H1 (cell line): ENCODE results near the gene KANTR. TPM values are rescaled to one million over a fixed set of nuclear protein-coding genes. Genes with fewer than 3 reads are reported as not detected.

Experiments used
- CTCF ChIA-PET: fragments of 300-600 bp; sonication (Branson Sonifier 250); formaldehyde crosslinking; loops from one replicate; lab custom pipeline; 2021; ENCODE audit not compliant: partially characterized antibody; lab: Charles Lee
- POLR2A ChIA-PET: fragments of 300-600 bp; sonication (Branson Sonifier 250); formaldehyde crosslinking; loops from one replicate; lab custom pipeline; 2021; ENCODE audit warnings: inconsistent platforms; ENCODE audit not compliant: partially characterized antibody; lab: Charles Lee
- DNase-seq, 2 experiments: peaks; one replicate each; pipeline versions ENCODE4 v3.0.0 to v3.0.0-alpha.2; 2010 to 2022; ENCODE audit warnings: low spot score in 2 of 2, low read depth in 1 of 2, mixed read lengths in 1 of 2
- FAIRE-seq: peaks from 2 replicates; lab custom pipeline; 2011; peaks lifted over from hg19 to GRCh38; lab: Jason Lieb, UNC
- H2AFZ ChIP-seq: 2 replicates; pipeline ENCODE4 v1.8.1; 2012; ENCODE audit warnings: low read length, inconsistent platforms
- H2AK5ac ChIP-seq: 2 replicates; pipeline ENCODE4 v1.6.1; 2013; ENCODE audit warnings: low read depth, low read length
- H2BK120ac ChIP-seq: replicated peaks from 2 replicates; pipeline ENCODE3; 2013; ENCODE audit warnings: low read depth, low read length, inconsistent platforms
- H2BK12ac ChIP-seq: 2 replicates; pipeline ENCODE4 v1.6.1; 2013; ENCODE audit warnings: low read depth, low read length
- H2BK15ac ChIP-seq: 2 replicates; pipeline ENCODE4 v1.6.1; 2013; ENCODE audit warnings: low read length
- H2BK20ac ChIP-seq: 2 replicates; pipeline ENCODE4 v1.6.1; 2013; ENCODE audit warnings: low read length
- H2BK5ac ChIP-seq: 2 replicates; pipeline ENCODE4 v1.6.1; 2013; ENCODE audit warnings: low read depth, low read length
- H3K14ac ChIP-seq: 2 replicates; pipeline ENCODE4 v1.6.1; 2013; ENCODE audit warnings: inconsistent platforms; ENCODE audit not compliant: insufficient read length
- H3K18ac ChIP-seq: 2 replicates; pipeline ENCODE4 v1.6.1; 2013; ENCODE audit warnings: low read length; ENCODE audit errors: extremely low read depth
- H3K23ac ChIP-seq: 2 replicates; pipeline ENCODE4 v1.6.1; 2013; ENCODE audit warnings: inconsistent platforms; ENCODE audit not compliant: insufficient read length
- H3K23me2 ChIP-seq: 2 replicates; pipeline ENCODE4 v1.6.1; 2013; ENCODE audit warnings: low read depth, low read length
- H3K27ac ChIP-seq: 2 replicates; pipeline ENCODE4 v1.6.1; 2011; ENCODE audit warnings: low read depth, low read length, inconsistent platforms
- H3K27me3 ChIP-seq, 4 experiments: replicated peaks in 1 of 4; 1 replicate in 1 of 4; 2 replicates in 3 of 4; pipeline versions ENCODE4 v1.6.1 to v1.8.1; 2011 to 2013; ENCODE audit warnings: low read length in 3 of 4, mild to moderate bottlenecking in 3 of 4, inconsistent platforms in 2 of 4, mixed read lengths in 2 of 4, moderate library complexity in 1 of 4; ENCODE audit not compliant: control insufficient read depth in 3 of 4, insufficient read depth in 3 of 4; ENCODE audit errors: extremely low read depth in 1 of 4
- H3K36me3 ChIP-seq, 4 experiments: 2 replicates each; pipeline versions ENCODE4 v1.6.1 to v1.8.1; 2011 to 2013; ENCODE audit warnings: mild to moderate bottlenecking in 4 of 4, low read length in 3 of 4, moderate library complexity in 2 of 4, control low read depth in 1 of 4, inconsistent platforms in 1 of 4; ENCODE audit not compliant: insufficient read depth in 4 of 4, control insufficient read depth in 2 of 4
- H3K4ac ChIP-seq: replicated peaks from 2 replicates; pipeline ENCODE3; 2013; ENCODE audit warnings: low read length, low read depth, mixed read lengths, inconsistent platforms; ENCODE audit not compliant: insufficient read length
- H3K4me1 ChIP-seq, 4 experiments: replicated peaks in 1 of 4; 1 replicate in 1 of 4; 2 replicates in 3 of 4; pipeline versions ENCODE4 v1.6.1 to v1.8.1; 2011 to 2013; ENCODE audit warnings: low read length in 3 of 4, inconsistent platforms in 2 of 4, mixed read lengths in 1 of 4; ENCODE audit not compliant: insufficient read depth in 4 of 4, control insufficient read depth in 3 of 4
- H3K4me2 ChIP-seq, 2 experiments: 2 replicates each; pipeline versions ENCODE4 v1.6.1 to v1.8.1; 2011 to 2013; ENCODE audit warnings: low read depth in 2 of 2, low read length in 2 of 2, control low read depth in 1 of 2, inconsistent platforms in 1 of 2, mild to moderate bottlenecking in 1 of 2; ENCODE audit not compliant: insufficient read depth in 1 of 2
- H3K4me3 ChIP-seq, 4 experiments: fragments of 200-600, 300-600 bp in 1 of 4; sonication (generic), shearing (Covaris generic), sonication (Bioruptor Twin) in 1 of 4; 2 replicates each; pipeline versions ENCODE4 v1.5.1 to v1.8.1; 2011 to 2016; ENCODE audit warnings: low read length in 4 of 4, low read depth in 3 of 4, control low read depth in 2 of 4, inconsistent platforms in 2 of 4, mild to moderate bottlenecking in 2 of 4, mixed read lengths in 1 of 4, moderate library complexity in 1 of 4; ENCODE audit not compliant: insufficient read depth in 2 of 4; ENCODE audit errors: extremely low read depth in 1 of 4
- H3K56ac ChIP-seq: replicated peaks from 2 replicates; pipeline ENCODE3; 2013; ENCODE audit warnings: low read depth, mild to moderate bottlenecking, mixed read lengths, low read length, inconsistent platforms; ENCODE audit not compliant: insufficient read length
- H3K79me1 ChIP-seq: 2 replicates; pipeline ENCODE4 v1.6.1; 2013; ENCODE audit warnings: low read depth, low read length, control low read depth
- H3K79me2 ChIP-seq, 2 experiments: 2 replicates each; pipeline versions ENCODE4 v1.6.1 to v1.8.1; 2012 to 2013; ENCODE audit warnings: low read length in 2 of 2, mild to moderate bottlenecking in 2 of 2, inconsistent platforms in 1 of 2; ENCODE audit not compliant: insufficient read depth in 2 of 2, control insufficient read depth in 1 of 2
- H3K9ac ChIP-seq, 4 experiments: replicated peaks in 1 of 4; 1 replicate in 1 of 4; 2 replicates in 3 of 4; pipeline versions ENCODE4 v1.6.1 to v1.8.1; 2011 to 2013; ENCODE audit warnings: low read depth in 3 of 4, low read length in 3 of 4, control low read depth in 2 of 4, mild to moderate bottlenecking in 2 of 4, moderate library complexity in 2 of 4, inconsistent platforms in 1 of 4; ENCODE audit errors: extremely low read depth in 1 of 4
- H3K9me3 ChIP-seq, 2 experiments: 2 replicates each; pipeline versions ENCODE4 v1.6.1 to v1.8.1; 2012 to 2013; ENCODE audit warnings: mild to moderate bottlenecking in 2 of 2, moderate library complexity in 2 of 2, control low read depth in 1 of 2, inconsistent platforms in 1 of 2, low read depth in 1 of 2, low read length in 1 of 2, mixed read lengths in 1 of 2; ENCODE audit not compliant: insufficient read depth in 2 of 2
- H4K20me1 ChIP-seq, 2 experiments: replicated peaks in 1 of 2; 2 replicates each; pipeline versions ENCODE3 to v1.8.1; 2011 to 2013; ENCODE audit warnings: inconsistent platforms in 2 of 2, low read length in 2 of 2, mild to moderate bottlenecking in 1 of 2; ENCODE audit not compliant: insufficient read depth in 2 of 2, control insufficient read depth in 1 of 2
- H4K5ac ChIP-seq: 2 replicates; pipeline ENCODE4 v1.6.1; 2013; ENCODE audit warnings: low read length, low read depth, mixed read lengths, inconsistent platforms; ENCODE audit not compliant: insufficient read length
- H4K8ac ChIP-seq: 2 replicates; pipeline ENCODE4 v1.8.0; 2013; ENCODE audit warnings: mild to moderate bottlenecking, moderate library complexity, low read length, inconsistent platforms; ENCODE audit not compliant: insufficient read depth; ENCODE audit errors: extremely low read depth
- H4K91ac ChIP-seq: replicated peaks from 2 replicates; pipeline ENCODE3; 2013; ENCODE audit warnings: low read length, mixed read lengths, inconsistent platforms; ENCODE audit not compliant: insufficient read length
- CBX5 ChIP-seq: fragments of 300-800, 300-1000 bp; sonication (generic); IDR thresholded peaks from 2 replicates; pipeline ENCODE4 v1.7.1; 2016; ENCODE audit warnings: antibody characterized with exemption, low read length, low read depth
- CEBPB ChIP-seq: IDR thresholded peaks from 2 replicates; pipeline ENCODE4 v1.6.1; 2012; ENCODE audit warnings: low read depth, low read length
- GTF2F1 ChIP-seq: IDR thresholded peaks from 2 replicates; pipeline ENCODE4 v1.6.1; 2012; ENCODE audit warnings: low read depth, low read length, improper control_type of control experiment, borderline replicate concordance
- KDM1A ChIP-seq: fragments of 200-600, 300-600 bp; sonication (generic); IDR thresholded peaks from 2 replicates; pipeline ENCODE4 v1.7.1; 2016; ENCODE audit warnings: mild to moderate bottlenecking, low read length, borderline replicate concordance
- NRF1 ChIP-seq: IDR thresholded peaks from 2 replicates; pipeline ENCODE4 v1.6.1; 2011; ENCODE audit warnings: mild to moderate bottlenecking, low read depth, low read length, improper control_type of control experiment
- RBBP5 ChIP-seq: IDR thresholded peaks from 2 replicates; pipeline ENCODE4 v1.7.1; 2012; ENCODE audit warnings: low read depth, mild to moderate bottlenecking, inconsistent platforms, low read length, moderate library complexity, borderline replicate concordance
- RXRA ChIP-seq: IDR thresholded peaks from 2 replicates; pipeline ENCODE4 v1.6.1; 2011; ENCODE audit warnings: low read depth, mild to moderate bottlenecking, low read length, moderate library complexity; ENCODE audit not compliant: insufficient read depth
- SAP30 ChIP-seq: fragments of 300-600 bp; sonication (generic); IDR thresholded peaks from 2 replicates; pipeline ENCODE4 v1.7.1; 2012; ENCODE audit warnings: low read length, moderate library complexity, mild to moderate bottlenecking, inconsistent platforms; ENCODE audit not compliant: insufficient read depth, insufficient replicate concordance
- SIRT6 ChIP-seq: IDR thresholded peaks from one replicate; pipeline ENCODE4 v1.7.1; 2012; ENCODE audit warnings: low read length, inconsistent platforms
- SUZ12 ChIP-seq: fragments of 200-600 bp; sonication (generic); IDR thresholded peaks from 2 replicates; pipeline ENCODE4 v1.6.1; 2012; ENCODE audit warnings: mild to moderate bottlenecking, inconsistent platforms, low read length, moderate library complexity, mixed read lengths
- TBP ChIP-seq: IDR thresholded peaks from 2 replicates; pipeline ENCODE4 v1.6.1; 2011; ENCODE audit warnings: low read depth, low read length, improper control_type of control experiment
- TCF12 ChIP-seq: IDR thresholded peaks from 2 replicates; pipeline ENCODE4 v1.6.1; 2011; ENCODE audit warnings: low read depth, mild to moderate bottlenecking, low read length
- WGBS, 2 experiments: shearing (Covaris generic) in 1 of 2; methylation state at CpG; one replicate each; pipeline versions ENCODE4 v1.1.6 to v1.1.7; 2013 to 2015; ENCODE audit warnings: low lambda C conversion rate in 2 of 2, mixed read lengths in 2 of 2, inconsistent platforms in 1 of 2, low coverage in 1 of 2, missing lambda C conversion rate in 1 of 2; ENCODE audit not compliant: insufficient replicate concordance in 2 of 2, insufficient coverage in 1 of 2, insufficient read length in 1 of 2; ENCODE audit errors: extremely low coverage in 1 of 2, missing lambda C conversion rate in 1 of 2; 5-methylcytosine and 5-hydroxymethylcytosine counted together
- polyA plus RNA-seq, 7 experiments: library from polyadenylated mRNA; depleted of rRNA in 3 of 7; stranded (reverse) in 5 of 7; unstranded in 2 of 7; fragments of >200 nt in 5 of 7; fragments of 200-250 nt in 2 of 7; gene quantifications; 1 replicate in 5 of 7; 2 replicates in 1 of 7; 4 replicates in 1 of 7; pipeline versions ENCODE4 v1.2.1 to v1.2.3, GENCODE V29; 2011 to 2013; ENCODE audit warnings: missing spikeins in 2 of 7, mixed read lengths in 2 of 7
- total RNA-seq: library from RNA; stranded (reverse); fragmentation: NEBNext Ultra II Directional; extraction: Animal tissue kit (Norgen Biotek cat#: 25700); gene quantifications from 2 replicates; pipeline ENCODE4 v1.2.1, GENCODE V29; 2021
- TF ChIP-seq, protein P1 (sequence below): IDR thresholded peaks from 2 replicates; pipeline ENCODE4 v1.6.1; 2012; ENCODE audit warnings: low read length, inconsistent platforms

Gene KANTR
- total and polyA plus RNA-seq, 2 of the 8 experiments (the other 6 are each of a cell fraction or from before 2014, with no cell fraction given) = 7.7 to 9.5 TPM

DNA sequence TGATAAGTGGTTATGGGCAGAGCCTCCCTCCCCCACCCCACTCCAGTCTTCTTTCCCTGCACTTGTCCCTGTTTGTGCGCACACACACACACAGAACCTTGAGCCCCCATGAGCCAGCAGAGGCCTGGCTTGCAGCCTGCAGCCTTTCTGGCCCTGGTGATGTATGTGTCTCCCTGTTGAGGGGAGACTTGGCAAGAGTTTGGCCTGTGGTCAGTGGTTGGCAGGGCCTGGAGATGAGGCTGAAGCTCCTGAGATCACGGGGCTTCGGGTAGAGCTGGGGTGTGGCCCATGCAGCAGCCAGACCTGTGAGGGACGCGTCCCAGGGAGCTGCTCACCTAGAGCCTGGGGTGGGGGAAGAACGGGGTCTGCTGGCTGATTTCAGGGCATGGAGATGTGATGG, 43.1 kb upstream of the KANTR start:
- peaks cover 0 to 8% (median 1%) of the 10 kb centered on the region in 4 experiments; a peak in 2 of 7 replicates for H3K4me1 ChIP-seq
- 75% methylated on average over 2 of the region's 6 CpGs; no CpG with 5 or more reads in 1 of the 2 experiments for WGBS, 2 experiments
- POLR2A ChIA-PET = no interaction called here
- no peak overlapping the region for H3K14ac ChIP-seq
- H4K91ac ChIP-seq = no peak overlapping the region
- no peak overlapping the region for H3K23ac ChIP-seq
- H3K27me3 ChIP-seq = no peaks in the 10 kb centered on the region
- no peak overlapping the region for H2AK5ac ChIP-seq
- peaks cover 0 to 27% of the 10 kb centered on the region in 2 experiments; a peak in 3 of 4 replicates for H3K79me2 ChIP-seq
- H2BK120ac ChIP-seq = no peak overlapping the region
- no peaks in the 10 kb centered on the region for H3K36me3 ChIP-seq
- H3K4me3 ChIP-seq = no peak overlapping the region
- no peak for FAIRE-seq
- H3K4ac ChIP-seq = no peak overlapping the region
- H2BK12ac ChIP-seq = no peak overlapping the region
- no peak for TF ChIP-seq GTF2F1
- TF ChIP-seq CEBPB = no peak
- TF ChIP-seq RXRA = no peak
- no peak for TF ChIP-seq NRF1
- no peak for TF ChIP-seq CBX5
- TF ChIP-seq KDM1A = no peak
- no peak for TF ChIP-seq SIRT6
- TF ChIP-seq SUZ12 = no peak
- TF ChIP-seq TBP = no peak
- TF ChIP-seq TCF12 = no peak
- TF ChIP-seq, protein P1, sequence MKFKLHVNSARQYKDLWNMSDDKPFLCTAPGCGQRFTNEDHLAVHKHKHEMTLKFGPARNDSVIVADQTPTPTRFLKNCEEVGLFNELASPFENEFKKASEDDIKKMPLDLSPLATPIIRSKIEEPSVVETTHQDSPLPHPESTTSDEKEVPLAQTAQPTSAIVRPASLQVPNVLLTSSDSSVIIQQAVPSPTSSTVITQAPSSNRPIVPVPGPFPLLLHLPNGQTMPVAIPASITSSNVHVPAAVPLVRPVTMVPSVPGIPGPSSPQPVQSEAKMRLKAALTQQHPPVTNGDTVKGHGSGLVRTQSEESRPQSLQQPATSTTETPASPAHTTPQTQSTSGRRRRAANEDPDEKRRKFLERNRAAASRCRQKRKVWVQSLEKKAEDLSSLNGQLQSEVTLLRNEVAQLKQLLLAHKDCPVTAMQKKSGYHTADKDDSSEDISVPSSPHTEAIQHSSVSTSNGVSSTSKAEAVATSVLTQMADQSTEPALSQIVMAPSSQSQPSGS = no peak
- TF ChIP-seq SAP30 = no peak
- no peak for TF ChIP-seq RBBP5
- TF ChIP-seq, all 59 proteins: peak for 0
- DNase-seq = no peak
- Histone ChIP-seq H3K27ac (no peak overlapping the region), H2AFZ (no peak overlapping the region), H3K4me2 (peak overlapping the region in 1 of 2 experiments; percentile 66; a peak in 3 of 4 replicates), H4K5ac (no peak overlapping the region), H3K9me3 (no peaks in the 10 kb centered on the region), H3K9ac (no peak overlapping the region), H3K18ac (no peak overlapping the region), H2BK20ac (no peak overlapping the region), H3K56ac (no peak overlapping the region), H2BK5ac (no peak overlapping the region), H4K20me1 (peaks cover 0 to 4% of the 10 kb centered on the region in 2 experiments), H4K8ac (no peak overlapping the region), H2BK15ac (no peak overlapping the region), H3K23me2 (peaks cover 11% of the 10 kb centered on the region; the same call in 1 of the 2 replicates), H3K79me1 (peaks cover 3% of the 10 kb centered on the region; the same call in 1 of the 2 replicates)
- CTCF ChIA-PET = no interaction called here
